Right renal pelvis (tissue), 4 donors: Measurements from ENCODE around the gene ZSCAN12. TPM values are rescaled to one million over a fixed set of nuclear protein-coding genes. Genes with fewer than 3 reads are reported as not detected.
"Not testable (repeated sequence)": the region's sequence is repeated elsewhere in the genome, so short reads cannot be mapped to it uniquely, and the experiment has no call there.

Source experiments
- DNase-seq, 4 donors: peaks; one replicate each; pipeline ENCODE4 v3.0.0-alpha.2; 2013; ENCODE audit warnings: low read depth in 4 of 4, low spot score in 3 of 4, missing footprints in 1 of 4
- polyA plus RNA-seq, 4 donors: library from polyadenylated mRNA; unstranded; fragments of 120-200 nt; gene quantifications; one replicate each; pipeline ENCODE4 v1.2.1, GENCODE V29; 2013; ENCODE audit not compliant: insufficient read length in 4 of 4

ZSCAN12 gene
- polyA plus RNA-seq, 4 donors: 14.5 to 16.7 (median 15.0) TPM

GRCh38 chr6:28400122-28400451 lies 540 bp upstream of the ZSCAN12 start:
- no peak for DNase-seq

DNA sequence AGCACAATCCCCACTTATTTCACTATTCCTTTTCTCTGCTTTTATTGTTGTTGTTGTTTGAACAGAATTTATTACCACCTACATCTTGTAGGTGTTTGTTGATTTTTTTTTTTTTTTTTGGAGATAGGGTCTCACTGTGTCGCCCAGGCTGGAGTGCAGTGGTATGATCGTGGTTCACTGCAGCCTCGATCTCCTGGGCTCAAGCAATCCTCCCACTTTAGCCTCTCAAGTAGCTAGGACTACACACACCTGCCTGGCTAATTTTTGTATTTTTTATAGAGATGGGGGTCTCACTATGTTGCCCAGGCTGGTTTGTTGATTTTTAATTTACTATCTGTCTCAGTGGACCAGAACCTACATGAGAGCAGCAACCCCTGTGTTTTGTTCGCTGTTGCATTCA lies 3.6 kb downstream of the ZSCAN12 start:
- no peak for DNase-seq

- DNase-seq: no peak
Measured at GRCh38 chr6:28393912-28394662, 5.5 kb downstream of the ZSCAN12 start.

DNA sequence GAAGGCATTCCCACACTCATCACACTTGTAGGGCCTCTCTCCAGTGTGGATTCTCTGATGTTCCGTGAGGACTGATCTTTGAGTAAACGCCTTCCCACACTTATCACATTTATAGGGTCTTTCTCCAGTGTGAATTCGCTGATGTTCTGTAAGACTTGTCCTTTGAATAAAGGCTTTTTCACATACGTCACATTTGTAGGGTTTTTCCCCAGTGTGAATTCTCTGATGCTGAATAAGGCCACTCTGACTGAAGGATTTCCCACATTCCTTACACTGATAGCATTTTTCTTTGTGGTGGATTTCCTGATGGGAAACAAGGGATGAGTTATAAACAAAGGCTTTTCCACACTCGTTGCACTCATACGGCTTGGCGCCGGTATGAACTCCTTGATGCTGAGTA lies 8.9 kb downstream of the ZSCAN12 start:
- DNase-seq: no peak

DNA sequence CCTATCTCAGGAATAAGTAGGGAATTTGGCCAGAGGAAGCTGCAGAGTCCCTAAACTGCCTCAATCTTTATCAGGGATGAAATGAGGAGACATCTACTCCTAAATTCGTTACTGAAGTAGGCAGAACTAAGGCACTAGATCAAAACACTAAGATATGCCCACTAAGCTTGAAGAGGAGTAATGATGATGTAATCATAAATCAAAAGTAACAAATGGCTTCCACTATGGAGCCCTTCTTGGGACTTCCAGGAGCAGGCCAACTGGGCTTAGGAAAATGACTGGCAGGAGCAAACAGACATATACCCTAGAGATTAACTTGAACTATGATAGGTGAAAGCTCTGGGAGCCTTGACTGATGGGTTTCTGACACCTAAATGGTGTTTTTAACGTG lies 15.4 kb downstream of the ZSCAN12 start:
- no peak for DNase-seq

DNA sequence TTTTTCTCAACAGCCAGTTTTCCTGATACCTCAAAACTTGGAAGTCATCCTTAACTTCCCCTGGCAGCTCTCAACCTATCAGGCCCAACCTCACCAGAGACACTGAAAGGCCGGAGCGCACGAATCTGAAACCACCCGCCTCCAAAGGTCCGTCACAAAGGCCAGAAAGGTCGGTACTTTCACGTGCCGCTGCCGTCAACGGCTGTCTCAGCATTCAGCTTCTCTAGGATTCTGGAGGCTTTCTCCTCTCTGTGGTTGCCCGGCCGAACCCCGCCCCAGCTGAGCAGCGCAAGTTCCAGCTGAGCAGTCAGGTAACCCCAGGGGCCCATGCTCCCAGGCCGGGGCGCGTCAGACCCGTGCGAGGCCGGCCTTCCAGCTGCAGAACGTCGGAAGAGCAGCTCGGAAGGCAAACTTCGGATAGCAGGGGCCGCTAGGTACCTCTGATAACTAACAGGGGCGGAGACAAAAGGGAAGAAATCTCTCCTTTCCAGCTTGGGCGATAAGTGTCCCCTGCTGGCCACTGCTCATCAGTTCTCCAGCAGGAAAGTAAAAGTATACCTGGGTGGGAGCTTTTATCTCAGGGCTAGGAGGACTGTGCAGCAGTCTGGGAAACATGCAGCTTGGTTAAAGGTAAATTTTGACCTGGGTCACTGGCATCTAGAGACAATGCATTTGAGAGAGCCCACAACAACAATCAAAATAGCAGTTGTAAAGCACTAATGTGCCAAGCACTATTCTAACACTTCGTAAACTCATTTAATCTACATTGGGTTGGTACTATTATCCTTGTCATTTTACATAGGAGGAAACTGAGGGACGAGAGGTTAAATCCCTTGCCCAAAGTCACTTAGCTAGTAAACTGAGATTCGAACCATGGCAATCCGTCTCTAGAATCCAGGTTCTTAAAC lies 16.1 kb downstream of the ZSCAN12 start:
- DNase-seq: peak; percentile 71 to 78 (median 77)

- DNase-seq: no peak
Measured at GRCh38 chr6:28380381-28380780, 19.2 kb downstream of the ZSCAN12 start.

DNA sequence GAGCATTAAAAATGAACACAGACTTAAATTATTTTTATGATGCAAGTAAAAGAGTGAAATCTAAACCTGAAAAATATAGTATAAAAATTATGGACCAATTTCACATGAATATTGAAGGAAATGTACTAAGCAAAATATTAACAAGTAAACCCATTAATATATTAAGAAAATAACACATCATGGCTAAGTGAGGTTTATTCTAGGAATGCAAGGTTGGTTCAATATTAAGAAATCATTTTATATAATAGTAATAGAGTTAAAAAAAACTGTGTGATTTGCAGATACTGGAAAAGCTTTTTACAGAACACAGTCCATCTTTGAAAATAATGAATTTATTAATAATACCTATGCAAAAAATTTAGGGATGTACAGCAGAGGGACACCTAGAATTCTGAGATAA lies 20.9 kb downstream of the ZSCAN12 start:
- DNase-seq: no peak

- DNase-seq: no peak
Measured at GRCh38 chr6:28377879-28378278, 21.7 kb downstream of the ZSCAN12 start.

GRCh38 chr6:28373925-28374324 lies 25.6 kb downstream of the ZSCAN12 start:
- DNase-seq: no peak

DNA sequence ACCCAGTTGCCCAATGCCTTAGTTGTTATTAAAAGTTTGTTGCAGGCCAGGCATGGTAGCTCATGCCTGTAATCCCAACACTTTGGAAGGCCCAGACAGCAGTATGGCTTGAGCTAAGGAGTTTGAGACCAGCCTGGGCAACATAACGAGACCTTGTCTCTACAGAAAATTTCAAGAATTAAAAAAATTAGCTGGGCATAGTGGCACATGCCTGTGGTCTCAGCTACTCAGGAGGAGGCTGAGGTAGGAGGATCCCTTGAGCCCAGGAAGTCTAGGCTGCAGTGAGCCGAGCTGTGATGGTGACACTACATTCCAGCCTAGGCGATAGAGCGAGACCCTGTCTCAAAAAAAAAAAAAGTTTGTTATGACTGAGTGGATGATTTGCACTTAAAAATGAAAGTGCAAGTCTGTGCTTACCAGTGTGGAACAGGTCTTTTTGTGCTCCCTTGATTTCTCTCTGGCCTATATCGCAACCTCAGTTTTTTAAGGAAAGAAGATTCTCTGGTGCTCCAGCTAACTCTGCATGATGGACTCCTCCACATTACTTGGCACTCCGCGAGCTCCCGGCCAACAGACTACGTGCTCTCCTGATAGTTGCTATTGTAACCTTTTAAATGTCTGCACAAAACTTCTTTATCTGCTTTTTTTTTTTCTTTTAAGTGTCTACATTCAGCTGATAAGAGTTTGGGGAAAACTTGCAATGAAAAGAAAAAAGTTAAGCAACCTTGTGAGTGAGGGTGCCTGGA lies 27.7 kb downstream of the ZSCAN12 start:
- no peak for DNase-seq

DNA sequence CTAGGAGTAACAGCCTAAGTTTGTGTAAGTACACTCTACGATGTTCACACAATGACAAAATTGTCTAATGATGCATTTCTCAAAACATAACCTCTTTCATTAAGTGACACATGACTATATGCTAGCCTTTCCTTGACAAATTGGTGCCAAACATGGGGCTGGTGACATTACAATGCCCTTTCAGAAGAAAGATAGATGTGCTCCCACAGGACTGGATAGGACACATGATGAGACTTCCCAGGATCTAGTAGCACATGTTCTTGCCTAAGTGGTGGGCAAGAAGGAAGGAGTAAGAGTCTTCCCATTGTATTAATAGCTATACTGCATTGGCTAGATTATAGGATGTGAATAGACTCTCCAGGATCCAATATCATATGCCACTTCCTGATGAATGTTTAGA lies 28.3 kb downstream of the ZSCAN12 start:
- no peak for DNase-seq

GRCh38 chr6:28370440-28370839 lies 29.1 kb downstream of the ZSCAN12 start:
- no peak for DNase-seq

GRCh38 chr6:28369463-28369862 lies 30.1 kb downstream of the ZSCAN12 start:
- DNase-seq: no peak

GRCh38 chr6:28368522-28368921 lies 31.0 kb downstream of the ZSCAN12 start:
- DNase-seq: no peak

DNA sequence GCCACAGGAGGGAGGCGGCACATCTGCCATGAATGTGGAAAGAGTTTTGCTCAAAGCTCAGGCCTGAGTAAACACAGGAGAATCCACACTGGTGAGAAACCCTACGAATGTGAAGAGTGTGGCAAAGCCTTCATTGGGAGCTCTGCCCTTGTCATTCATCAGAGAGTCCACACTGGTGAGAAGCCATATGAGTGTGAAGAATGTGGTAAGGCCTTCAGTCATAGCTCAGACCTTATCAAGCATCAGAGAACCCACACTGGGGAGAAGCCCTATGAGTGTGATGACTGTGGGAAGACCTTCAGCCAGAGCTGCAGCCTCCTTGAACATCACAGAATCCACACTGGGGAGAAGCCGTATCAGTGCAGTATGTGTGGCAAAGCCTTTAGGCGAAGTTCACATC lies 34.0 kb downstream of the ZSCAN12 start:
- DNase-seq: not testable (repeated sequence)

DNA sequence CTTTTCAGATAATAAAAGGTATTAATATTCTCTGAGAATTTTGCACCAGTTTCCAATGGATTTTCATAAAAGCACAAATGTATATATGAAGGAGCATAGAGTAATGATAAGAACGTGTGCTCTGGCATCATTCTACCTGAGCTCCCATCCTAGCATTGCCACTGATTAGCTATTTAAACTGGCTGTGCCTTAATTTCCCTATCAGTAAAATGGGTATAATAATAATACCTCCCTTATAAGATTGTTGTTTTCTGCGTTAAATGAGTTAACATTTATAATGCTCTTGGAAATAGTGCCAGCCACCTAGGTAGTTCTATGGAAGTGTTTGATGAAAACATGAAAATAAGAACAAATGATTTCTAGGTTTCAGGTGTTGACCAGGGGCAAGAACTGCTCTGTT lies 38.6 kb downstream of the ZSCAN12 start:
- no peak for DNase-seq

DNA sequence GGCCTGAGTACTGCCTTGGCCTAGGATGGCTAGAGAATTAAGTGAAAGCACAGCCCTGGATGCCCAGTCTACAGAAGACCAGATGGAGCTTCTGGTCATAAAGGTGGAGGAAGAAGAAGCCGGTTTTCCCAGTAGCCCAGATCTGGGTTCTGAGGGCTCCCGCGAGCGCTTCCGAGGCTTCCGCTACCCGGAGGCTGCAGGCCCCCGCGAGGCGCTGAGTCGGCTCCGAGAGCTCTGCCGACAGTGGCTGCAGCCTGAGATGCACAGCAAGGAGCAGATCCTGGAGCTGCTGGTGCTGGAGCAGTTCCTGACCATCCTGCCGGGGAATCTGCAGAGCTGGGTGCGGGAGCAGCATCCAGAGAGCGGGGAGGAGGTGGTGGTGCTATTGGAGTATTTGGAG lies 40.0 kb downstream of the ZSCAN12 start:
- DNase-seq: not testable (repeated sequence)

DNA sequence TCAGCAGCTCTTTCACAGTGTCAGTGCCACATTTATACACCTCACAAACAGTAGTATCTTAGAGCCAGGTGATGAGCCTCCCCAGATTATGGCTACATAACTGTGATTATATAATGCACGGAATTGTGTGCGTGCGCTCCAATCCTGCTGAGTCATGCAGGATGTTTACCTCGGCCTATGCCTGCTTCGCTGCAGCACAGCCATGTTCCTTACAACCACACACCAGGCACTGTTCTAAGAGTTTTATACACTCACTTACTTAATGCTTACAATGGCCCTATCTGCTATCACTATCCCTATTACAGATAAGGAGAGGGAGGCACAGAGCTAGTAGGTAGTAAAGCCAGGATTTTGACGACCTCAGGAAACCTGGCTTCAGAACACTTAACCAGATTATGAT lies 42.5 kb downstream of the ZSCAN12 start:
- DNase-seq: no peak

- no peak for DNase-seq
Measured at GRCh38 chr6:28356666-28357020, 42.9 kb downstream of the ZSCAN12 start.
